SK-N-SH (cell line): Measurements from ENCODE around the gene AGBL4. TPM values are rescaled to one million over a fixed set of nuclear protein-coding genes. Genes with fewer than 3 reads are reported as not detected.

Source experiments
- CTCF ChIA-PET: fragments of 300-600, 350-600 bp; formaldehyde crosslinking; extraction: SDS; loops from one replicate; lab custom pipeline; 2021; lab: Yijun Ruan, JAX
- POLR2A ChIA-PET: fragments of 350-600 bp; sonication (Branson Sonifier 250); formaldehyde crosslinking; extraction: SDS; loops from one replicate; lab custom pipeline; 2020; ENCODE audit warnings: antibody characterized with exemption, inconsistent platforms; lab: Yijun Ruan, JAX
- DNase-seq: peaks from one replicate; pipeline ENCODE4 v3.0.0; 2012
- H2AFZ ChIP-seq: fragments of 200-600 bp; sonication (generic); 2 replicates; pipeline ENCODE4 v1.8.1; 2016; ENCODE audit warnings: antibody characterized with exemption, mild to moderate bottlenecking, low read depth
- H3F3A ChIP-seq: fragments of 200-600 bp; sonication (generic); replicated peaks from 2 replicates; pipeline ENCODE3; 2016; ENCODE audit warnings: antibody characterized with exemption, mild to moderate bottlenecking; ENCODE audit not compliant: insufficient read depth
- H3K27ac ChIP-seq, 2 experiments: fragments of 200-500 bp in 1 of 2; fragments of 200-600 bp in 1 of 2; sonication (Bioruptor generic) in 1 of 2; sonication (generic), shearing (Covaris generic) in 1 of 2; 2 replicates each; pipeline versions ENCODE4 v1.5.1 to v1.6.1; 2014 to 2016; ENCODE audit warnings: low read depth in 2 of 2, inconsistent platforms in 1 of 2, low read length in 1 of 2, mild to moderate bottlenecking in 1 of 2, mixed read lengths in 1 of 2
- H3K27me3 ChIP-seq: fragments of 200-600 bp; sonication (generic), shearing (Covaris generic); 2 replicates; pipeline ENCODE4 v1.6.1; 2016; ENCODE audit warnings: mixed run types; ENCODE audit not compliant: insufficient read depth
- H3K36me3 ChIP-seq, 2 experiments: fragments of 200-500 bp in 1 of 2; fragments of 200-600 bp in 1 of 2; sonication (Bioruptor generic) in 1 of 2; sonication (generic) in 1 of 2; replicated peaks in 1 of 2; 2 replicates each; pipeline versions ENCODE3 to v1.5.1; 2014 to 2016; ENCODE audit warnings: low read length in 1 of 2, mild to moderate bottlenecking in 1 of 2; ENCODE audit not compliant: insufficient read depth in 2 of 2, control insufficient read depth in 1 of 2
- H3K4me1 ChIP-seq, 2 experiments: fragments of 200-500 bp in 1 of 2; fragments of 200-600 bp in 1 of 2; sonication (Bioruptor generic) in 1 of 2; sonication (generic), shearing (Covaris generic) in 1 of 2; 2 replicates each; pipeline versions ENCODE4 v1.5.1 to v1.6.1; 2014 to 2016; ENCODE audit warnings: low read depth in 1 of 2, low read length in 1 of 2, mixed run types in 1 of 2; ENCODE audit not compliant: insufficient read depth in 2 of 2, control insufficient read depth in 1 of 2
- H3K4me2 ChIP-seq: fragments of 200-600 bp; sonication (generic), shearing (Covaris generic); 2 replicates; pipeline ENCODE4 v1.6.1; 2017; ENCODE audit warnings: mixed run types
- H3K4me3 ChIP-seq, 2 experiments: fragments of 200-500 bp in 1 of 2; fragments of 200-600 bp in 1 of 2; sonication (Bioruptor generic) in 1 of 2; sonication (generic), shearing (Covaris generic) in 1 of 2; 2 replicates each; pipeline versions ENCODE4 v1.5.1 to v1.8.1; 2014 to 2016; ENCODE audit warnings: low read depth in 2 of 2, inconsistent platforms in 1 of 2, low read length in 1 of 2, mild to moderate bottlenecking in 1 of 2, mixed read lengths in 1 of 2, moderate library complexity in 1 of 2
- H3K79me2 ChIP-seq: fragments of 200-600 bp; sonication (generic); 2 replicates; pipeline ENCODE4 v1.8.1; 2017; ENCODE audit warnings: mild to moderate bottlenecking; ENCODE audit not compliant: insufficient read depth
- H3K9ac ChIP-seq: fragments of 200-600 bp; sonication (generic); 2 replicates; pipeline ENCODE4 v1.6.1; 2017; ENCODE audit warnings: mixed run types
- H3K9me2 ChIP-seq: fragments of 200-600 bp; sonication (generic); 2 replicates; pipeline ENCODE4 v1.6.1; 2017; ENCODE audit warnings: mixed run types
- H3K9me3 ChIP-seq: fragments of 200-600 bp; sonication (generic); 2 replicates; pipeline ENCODE4 v1.6.1; 2017; ENCODE audit warnings: mixed run types, mild to moderate bottlenecking, moderate library complexity
- H4K20me1 ChIP-seq: fragments of 200-600 bp; sonication (generic); 2 replicates; pipeline ENCODE4 v1.6.1; 2017; ENCODE audit warnings: mild to moderate bottlenecking, mixed run types; ENCODE audit not compliant: insufficient read depth
- CHD2 ChIP-seq: fragments of 150-350 bp; IDR thresholded peaks from 2 replicates; pipeline ENCODE4 v1.6.1; 2018; ENCODE audit warnings: low read length; ENCODE audit not compliant: partially characterized antibody
- ELF1 ChIP-seq: IDR thresholded peaks from 2 replicates; pipeline ENCODE4 v1.4.0; 2012
- EP300 ChIP-seq, 2 experiments: IDR thresholded peaks; 2 replicates each; pipeline versions ENCODE4 v1.4.0 to v1.6.1; 2012; ENCODE audit warnings: borderline replicate concordance in 1 of 2, low read depth in 1 of 2, low read length in 1 of 2
- FOSL2 ChIP-seq: IDR thresholded peaks from 2 replicates; pipeline ENCODE4 v1.4.0; 2012; ENCODE audit warnings: low read depth, mild to moderate bottlenecking, moderate library complexity, borderline replicate concordance
- FOXJ3 ChIP-seq: sonication (generic); formaldehyde crosslinking; IDR thresholded peaks from 2 replicates; pipeline ENCODE4 v1.5.1; 2020; ENCODE audit warnings: mild to moderate bottlenecking, missing genetic modification reagents
- GABPA ChIP-seq: IDR thresholded peaks from 2 replicates; pipeline ENCODE4 v1.4.0; 2012; ENCODE audit warnings: low read depth, mild to moderate bottlenecking
- GATA2 ChIP-seq: sonication (generic); formaldehyde crosslinking; IDR thresholded peaks from 2 replicates; pipeline ENCODE4 v1.5.0; 2020; ENCODE audit warnings: mild to moderate bottlenecking, missing genetic modification reagents
- JUND ChIP-seq: IDR thresholded peaks from 2 replicates; pipeline ENCODE4 v1.4.0; 2012
- MEF2A ChIP-seq: IDR thresholded peaks from 2 replicates; pipeline ENCODE4 v1.4.0; 2012; ENCODE audit warnings: low read depth, borderline replicate concordance
- MXI1 ChIP-seq: IDR thresholded peaks from 2 replicates; pipeline ENCODE4 v1.6.1; 2012; ENCODE audit warnings: mild to moderate bottlenecking, low read depth, low read length, improper control_type of control experiment
- POLR2AphosphoS5 ChIP-seq: IDR thresholded peaks from 2 replicates; pipeline ENCODE4 v1.6.1; 2012; ENCODE audit warnings: low read depth, low read length
- RAD21 ChIP-seq: IDR thresholded peaks from 2 replicates; pipeline ENCODE4 v1.6.1; 2012; ENCODE audit warnings: mild to moderate bottlenecking, low read length
- RCOR1 ChIP-seq: fragments of 150-350 bp; IDR thresholded peaks from 2 replicates; pipeline ENCODE4 v1.6.1; 2017; ENCODE audit warnings: antibody characterized with exemption, low read length
- RFX5 ChIP-seq: IDR thresholded peaks from 2 replicates; pipeline ENCODE4 v1.6.1; 2012; ENCODE audit warnings: mild to moderate bottlenecking, improper control_type of control experiment, low read length
- RXRA ChIP-seq: IDR thresholded peaks from 2 replicates; pipeline ENCODE4 v1.4.0; 2012; ENCODE audit warnings: low read depth, mild to moderate bottlenecking, borderline replicate concordance
- SIN3A ChIP-seq: IDR thresholded peaks from 2 replicates; pipeline ENCODE4 v1.6.1; 2012; ENCODE audit warnings: low read depth, mild to moderate bottlenecking, low read length, moderate library complexity, borderline replicate concordance
- TCF12 ChIP-seq: IDR thresholded peaks from 2 replicates; pipeline ENCODE4 v1.4.0; 2012
- TEAD4 ChIP-seq: IDR thresholded peaks from 2 replicates; pipeline ENCODE4 v1.4.0; 2012; ENCODE audit warnings: mild to moderate bottlenecking, borderline replicate concordance; ENCODE audit not compliant: insufficient read depth
- YY1 ChIP-seq: IDR thresholded peaks from 2 replicates; pipeline ENCODE4 v1.4.0; 2012; ENCODE audit warnings: low read depth, mild to moderate bottlenecking
- WGBS: methylation state at CpG from one replicate; pipeline ENCODE4 v1.1.6; 2017; ENCODE audit warnings: low lambda C conversion rate; 5-methylcytosine and 5-hydroxymethylcytosine counted together
- polyA plus RNA-seq, 3 experiments: library from polyadenylated mRNA; depleted of rRNA; stranded (reverse); fragments of >200 nt; gene quantifications; 2 replicates each; pipeline ENCODE4 v1.2.3, GENCODE V29; 2012
- TF ChIP-seq, protein P1 (sequence below): fragments of 200-600 bp; sonication (generic); IDR thresholded peaks from 2 replicates; pipeline ENCODE4 v1.6.1; 2017; ENCODE audit warnings: antibody characterized with exemption, mild to moderate bottlenecking, moderate library complexity
- TF ChIP-seq, protein P2 (sequence below): IDR thresholded peaks from 2 replicates; pipeline ENCODE4; 2012
- TF ChIP-seq, protein P3 (sequence below): fragments of 150-350 bp; IDR thresholded peaks from 2 replicates; pipeline ENCODE4 v1.6.1; 2017; ENCODE audit warnings: antibody characterized with exemption, low read length, low read depth, borderline replicate concordance
- TF ChIP-seq, protein P4 (sequence below): IDR thresholded peaks from 2 replicates; pipeline ENCODE4 v1.6.1; 2012; ENCODE audit warnings: mild to moderate bottlenecking, low read depth, low read length, moderate library complexity
- TF ChIP-seq, protein P5 (sequence below): IDR thresholded peaks from 2 replicates; pipeline ENCODE4 v1.4.0; 2012; ENCODE audit warnings: low read depth
- TF ChIP-seq, protein P6 (sequence below): fragments of 150-350 bp; IDR thresholded peaks from 2 replicates; pipeline ENCODE4 v1.6.1; 2016; ENCODE audit warnings: mild to moderate bottlenecking, low read depth, low read length

Gene AGBL4
- polyA plus RNA-seq, 1 of the 3 experiments (the other 2 are of a cell fraction): 0.07 TPM

DNA sequence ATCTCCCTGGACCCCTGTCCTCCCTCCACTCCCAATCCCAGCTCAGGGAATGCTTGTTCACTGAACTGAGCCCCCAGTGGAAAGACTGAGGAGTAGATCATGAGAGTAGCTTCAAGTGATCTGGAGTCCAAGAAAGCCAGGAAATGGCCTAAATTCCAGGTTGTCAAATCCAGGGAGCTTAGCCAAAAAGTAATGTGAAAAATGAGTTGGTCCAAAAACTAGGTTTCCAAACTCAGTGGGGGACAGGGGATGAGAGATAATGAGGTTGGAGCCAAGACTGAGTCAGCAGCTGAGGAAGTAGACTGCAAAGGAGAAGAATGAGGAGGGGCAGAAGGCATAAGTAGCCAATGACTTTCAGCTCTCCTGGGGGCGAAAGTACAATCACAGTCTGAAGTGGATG is 963.0 kb downstream of the AGBL4 start:
- Histone ChIP-seq H3K27ac (peak overlapping the region; percentile 57 to 91; a peak in 3 of 4 replicates), H4K20me1 (no peaks in the 10 kb centered on the region), H3K9me2 (no peaks in the 10 kb centered on the region), H2AFZ (no peak overlapping the region), H3K4me2 (peak overlapping the region; percentile 50), H3K9ac (no peak overlapping the region; the same call in 1 of the 2 replicates), H3F3A (peaks cover 18% of the 10 kb centered on the region), H3K4me1 (peaks cover 0 to 20% of the 10 kb centered on the region in 2 experiments; a peak in 2 of 4 replicates), H3K9me3 (no peaks in the 10 kb centered on the region), H3K4me3 (no peak overlapping the region), H3K36me3 (no peaks in the 10 kb centered on the region), H3K79me2 (no peaks in the 10 kb centered on the region), H3K27me3 (no peaks in the 10 kb centered on the region)
- ChIA-PET CTCF (no interaction called here), POLR2A (no interaction called here)
- 5% methylated on average over 1 of the region's 1 CpG for WGBS
- DNase-seq: no peak
- TF ChIP-seq SIN3A (no peak; the same call in 1 of the 2 replicates), MXI1 (no peak), FOSL2 (peak; percentile 94), RFX5 (no peak), RAD21 (no peak), MEF2A (peak; percentile 74; the same call in 1 of the 2 replicates), GATA2 (CRISPR knock-in tag) (no peak), RCOR1 (no peak), JUND (peak; percentile 96), EP300 (IDR thresholded peaks at IDR 0.05; ENCODE audit: borderline replicate concordance in 1 of 2, low read depth in 1 of 2, low read length in 1 of 2) (peak; percentile 65 to 99), GABPA (no peak), POLR2AphosphoS5 (peak; percentile 85; the same call in 1 of the 2 replicates), TEAD4 (peak; percentile 96), CHD2 (no peak), YY1 (peak; percentile 47; the same call in 1 of the 2 replicates), ELF1 (peak; percentile 59; the same call in 1 of the 2 replicates), RXRA (peak; percentile 94), TCF12 (peak; percentile 94), FOXJ3 (no peak)
- TF ChIP-seq, protein P1, sequence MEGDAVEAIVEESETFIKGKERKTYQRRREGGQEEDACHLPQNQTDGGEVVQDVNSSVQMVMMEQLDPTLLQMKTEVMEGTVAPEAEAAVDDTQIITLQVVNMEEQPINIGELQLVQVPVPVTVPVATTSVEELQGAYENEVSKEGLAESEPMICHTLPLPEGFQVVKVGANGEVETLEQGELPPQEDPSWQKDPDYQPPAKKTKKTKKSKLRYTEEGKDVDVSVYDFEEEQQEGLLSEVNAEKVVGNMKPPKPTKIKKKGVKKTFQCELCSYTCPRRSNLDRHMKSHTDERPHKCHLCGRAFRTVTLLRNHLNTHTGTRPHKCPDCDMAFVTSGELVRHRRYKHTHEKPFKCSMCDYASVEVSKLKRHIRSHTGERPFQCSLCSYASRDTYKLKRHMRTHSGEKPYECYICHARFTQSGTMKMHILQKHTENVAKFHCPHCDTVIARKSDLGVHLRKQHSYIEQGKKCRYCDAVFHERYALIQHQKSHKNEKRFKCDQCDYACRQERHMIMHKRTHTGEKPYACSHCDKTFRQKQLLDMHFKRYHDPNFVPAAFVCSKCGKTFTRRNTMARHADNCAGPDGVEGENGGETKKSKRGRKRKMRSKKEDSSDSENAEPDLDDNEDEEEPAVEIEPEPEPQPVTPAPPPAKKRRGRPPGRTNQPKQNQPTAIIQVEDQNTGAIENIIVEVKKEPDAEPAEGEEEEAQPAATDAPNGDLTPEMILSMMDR: peak; percentile 51
- TF ChIP-seq, protein P2, sequence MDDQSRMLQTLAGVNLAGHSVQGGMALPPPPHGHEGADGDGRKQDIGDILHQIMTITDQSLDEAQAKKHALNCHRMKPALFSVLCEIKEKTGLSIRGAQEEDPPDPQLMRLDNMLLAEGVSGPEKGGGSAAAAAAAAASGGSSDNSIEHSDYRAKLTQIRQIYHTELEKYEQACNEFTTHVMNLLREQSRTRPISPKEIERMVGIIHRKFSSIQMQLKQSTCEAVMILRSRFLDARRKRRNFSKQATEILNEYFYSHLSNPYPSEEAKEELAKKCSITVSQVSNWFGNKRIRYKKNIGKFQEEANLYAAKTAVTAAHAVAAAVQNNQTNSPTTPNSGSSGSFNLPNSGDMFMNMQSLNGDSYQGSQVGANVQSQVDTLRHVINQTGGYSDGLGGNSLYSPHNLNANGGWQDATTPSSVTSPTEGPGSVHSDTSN: peak; percentile 98
- TF ChIP-seq, protein P3, sequence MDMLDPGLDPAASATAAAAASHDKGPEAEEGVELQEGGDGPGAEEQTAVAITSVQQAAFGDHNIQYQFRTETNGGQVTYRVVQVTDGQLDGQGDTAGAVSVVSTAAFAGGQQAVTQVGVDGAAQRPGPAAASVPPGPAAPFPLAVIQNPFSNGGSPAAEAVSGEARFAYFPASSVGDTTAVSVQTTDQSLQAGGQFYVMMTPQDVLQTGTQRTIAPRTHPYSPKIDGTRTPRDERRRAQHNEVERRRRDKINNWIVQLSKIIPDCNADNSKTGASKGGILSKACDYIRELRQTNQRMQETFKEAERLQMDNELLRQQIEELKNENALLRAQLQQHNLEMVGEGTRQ: no peak
- TF ChIP-seq, protein P4, sequence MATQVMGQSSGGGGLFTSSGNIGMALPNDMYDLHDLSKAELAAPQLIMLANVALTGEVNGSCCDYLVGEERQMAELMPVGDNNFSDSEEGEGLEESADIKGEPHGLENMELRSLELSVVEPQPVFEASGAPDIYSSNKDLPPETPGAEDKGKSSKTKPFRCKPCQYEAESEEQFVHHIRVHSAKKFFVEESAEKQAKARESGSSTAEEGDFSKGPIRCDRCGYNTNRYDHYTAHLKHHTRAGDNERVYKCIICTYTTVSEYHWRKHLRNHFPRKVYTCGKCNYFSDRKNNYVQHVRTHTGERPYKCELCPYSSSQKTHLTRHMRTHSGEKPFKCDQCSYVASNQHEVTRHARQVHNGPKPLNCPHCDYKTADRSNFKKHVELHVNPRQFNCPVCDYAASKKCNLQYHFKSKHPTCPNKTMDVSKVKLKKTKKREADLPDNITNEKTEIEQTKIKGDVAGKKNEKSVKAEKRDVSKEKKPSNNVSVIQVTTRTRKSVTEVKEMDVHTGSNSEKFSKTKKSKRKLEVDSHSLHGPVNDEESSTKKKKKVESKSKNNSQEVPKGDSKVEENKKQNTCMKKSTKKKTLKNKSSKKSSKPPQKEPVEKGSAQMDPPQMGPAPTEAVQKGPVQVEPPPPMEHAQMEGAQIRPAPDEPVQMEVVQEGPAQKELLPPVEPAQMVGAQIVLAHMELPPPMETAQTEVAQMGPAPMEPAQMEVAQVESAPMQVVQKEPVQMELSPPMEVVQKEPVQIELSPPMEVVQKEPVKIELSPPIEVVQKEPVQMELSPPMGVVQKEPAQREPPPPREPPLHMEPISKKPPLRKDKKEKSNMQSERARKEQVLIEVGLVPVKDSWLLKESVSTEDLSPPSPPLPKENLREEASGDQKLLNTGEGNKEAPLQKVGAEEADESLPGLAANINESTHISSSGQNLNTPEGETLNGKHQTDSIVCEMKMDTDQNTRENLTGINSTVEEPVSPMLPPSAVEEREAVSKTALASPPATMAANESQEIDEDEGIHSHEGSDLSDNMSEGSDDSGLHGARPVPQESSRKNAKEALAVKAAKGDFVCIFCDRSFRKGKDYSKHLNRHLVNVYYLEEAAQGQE: no peak; the same call in 1 of the 2 replicates
- TF ChIP-seq, protein P5, sequence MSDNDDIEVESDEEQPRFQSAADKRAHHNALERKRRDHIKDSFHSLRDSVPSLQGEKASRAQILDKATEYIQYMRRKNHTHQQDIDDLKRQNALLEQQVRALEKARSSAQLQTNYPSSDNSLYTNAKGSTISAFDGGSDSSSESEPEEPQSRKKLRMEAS: peak; percentile 49; the same call in 1 of the 2 replicates
- TF ChIP-seq, protein P6, sequence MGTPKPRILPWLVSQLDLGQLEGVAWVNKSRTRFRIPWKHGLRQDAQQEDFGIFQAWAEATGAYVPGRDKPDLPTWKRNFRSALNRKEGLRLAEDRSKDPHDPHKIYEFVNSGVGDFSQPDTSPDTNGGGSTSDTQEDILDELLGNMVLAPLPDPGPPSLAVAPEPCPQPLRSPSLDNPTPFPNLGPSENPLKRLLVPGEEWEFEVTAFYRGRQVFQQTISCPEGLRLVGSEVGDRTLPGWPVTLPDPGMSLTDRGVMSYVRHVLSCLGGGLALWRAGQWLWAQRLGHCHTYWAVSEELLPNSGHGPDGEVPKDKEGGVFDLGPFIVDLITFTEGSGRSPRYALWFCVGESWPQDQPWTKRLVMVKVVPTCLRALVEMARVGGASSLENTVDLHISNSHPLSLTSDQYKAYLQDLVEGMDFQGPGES: no peak
